CD14-positive monocyte (primary cell): ENCODE measurements around the gene DEFB131A. TPM values are rescaled to one million over a fixed set of nuclear protein-coding genes. Genes with fewer than 3 reads are reported as not detected.
"Not testable (repeated sequence)": the region's sequence is repeated elsewhere in the genome, so short reads cannot be mapped to it uniquely, and the experiment has no call there.

ENCODE experiments used
- DNase-seq, 3 donors: peaks; one replicate each; pipeline ENCODE4 v3.0.0-alpha.2; 2011 to 2022
- H2AFZ ChIP-seq: 2 replicates; pipeline ENCODE4 v1.6.0; 2012; ENCODE audit warnings: mild to moderate bottlenecking, low read depth, low read length, inconsistent platforms; ENCODE audit not compliant: insufficient read depth, poor library complexity, severe bottlenecking
- H3K27ac ChIP-seq, 2 donors: 1 replicate in 1 of 2; 2 replicates in 1 of 2; pipeline ENCODE4 v1.5.1; 2012 to 2013; ENCODE audit warnings: low read length in 2 of 2, control low read depth in 1 of 2, inconsistent platforms in 1 of 2, low read depth in 1 of 2, mild to moderate bottlenecking in 1 of 2
- H3K27me3 ChIP-seq, 2 donors: one replicate each; pipeline versions ENCODE4 v1.6.0 to v1.6.1; 2011 to 2013; ENCODE audit warnings: low read length in 2 of 2; ENCODE audit not compliant: control insufficient read depth in 2 of 2, insufficient read depth in 2 of 2
- H3K36me3 ChIP-seq, 2 donors: replicated peaks in 1 of 2; 1 replicate in 1 of 2; 2 replicates in 1 of 2; pipeline versions ENCODE4 v1.5.1 to v1.6.1; 2012 to 2013; ENCODE audit warnings: low read length in 2 of 2, control low read depth in 1 of 2, inconsistent platforms in 1 of 2, mild to moderate bottlenecking in 1 of 2; ENCODE audit not compliant: insufficient read depth in 2 of 2, control insufficient read depth in 1 of 2
- H3K4me1 ChIP-seq, 2 donors: 1 replicate in 1 of 2; 2 replicates in 1 of 2; pipeline versions ENCODE4 v1.5.1 to v1.6.1; 2012 to 2013; ENCODE audit warnings: low read length in 2 of 2, control low read depth in 1 of 2, inconsistent platforms in 1 of 2, mild to moderate bottlenecking in 1 of 2, moderate library complexity in 1 of 2; ENCODE audit not compliant: insufficient read depth in 2 of 2, control insufficient read depth in 1 of 2
- H3K4me2 ChIP-seq: replicated peaks from 2 replicates; pipeline ENCODE3; 2012; ENCODE audit warnings: low read length, moderate library complexity, mild to moderate bottlenecking; ENCODE audit not compliant: poor library complexity, severe bottlenecking; ENCODE audit errors: extremely low read depth
- H3K4me3 ChIP-seq, 3 experiments: fragments of 200-600 bp in 1 of 3; sonication (generic) in 1 of 3; replicated peaks in 1 of 3; 1 replicate in 2 of 3; 2 replicates in 1 of 3; pipeline ENCODE4 v1.5.1; 2011 to 2013; ENCODE audit warnings: low read length in 3 of 3, mild to moderate bottlenecking in 3 of 3, control low read depth in 2 of 3, low read depth in 2 of 3, inconsistent platforms in 1 of 3, moderate library complexity in 1 of 3
- H3K79me2 ChIP-seq: 2 replicates; pipeline ENCODE4 v1.6.0; 2012; ENCODE audit warnings: mild to moderate bottlenecking, control low read depth, inconsistent platforms, low read length, moderate library complexity; ENCODE audit not compliant: insufficient read depth
- H3K9ac ChIP-seq: 2 replicates; pipeline ENCODE4 v1.6.0; 2017; ENCODE audit warnings: low read length, mild to moderate bottlenecking; ENCODE audit not compliant: insufficient read depth, poor library complexity, severe bottlenecking
- H3K9me3 ChIP-seq, 2 donors: replicated peaks in 1 of 2; 1 replicate in 1 of 2; 2 replicates in 1 of 2; pipeline versions ENCODE4 v1.5.1 to v1.6.1; 2012 to 2013; ENCODE audit warnings: low read length in 2 of 2, control low read depth in 1 of 2; ENCODE audit not compliant: control insufficient read depth in 1 of 2, insufficient read depth in 1 of 2
- H4K20me1 ChIP-seq: 2 replicates; pipeline ENCODE4 v1.6.0; 2012; ENCODE audit warnings: mild to moderate bottlenecking, low read length, control low read depth, moderate library complexity; ENCODE audit not compliant: insufficient read depth
- H3K27ac Mint-ChIP-seq, 7 donors: one replicate each; pipeline ENCODE4 v1.8.0; 2020; ENCODE audit warnings: mild to moderate bottlenecking in 7 of 7, mixed read lengths in 7 of 7, moderate library complexity in 6 of 7, inconsistent platforms in 2 of 7
- H3K27me3 Mint-ChIP-seq, 3 donors: one replicate each; pipeline ENCODE4 v1.8.0; 2021 to 2022; ENCODE audit warnings: low read depth in 3 of 3, mild to moderate bottlenecking in 3 of 3, mixed read lengths in 3 of 3, moderate library complexity in 3 of 3, inconsistent platforms in 1 of 3
- H3K36me3 Mint-ChIP-seq, 2 donors: one replicate each; pipeline ENCODE4 v1.8.0; 2020; ENCODE audit warnings: mixed read lengths in 2 of 2, inconsistent platforms in 1 of 2, mild to moderate bottlenecking in 1 of 2
- H3K4me1 Mint-ChIP-seq: one replicate; pipeline ENCODE4 v1.8.0; 2020; ENCODE audit warnings: mild to moderate bottlenecking, mixed read lengths
- H3K4me3 Mint-ChIP-seq, 2 donors: one replicate each; pipeline ENCODE4 v1.8.0; 2020; ENCODE audit warnings: mild to moderate bottlenecking in 2 of 2, mixed read lengths in 2 of 2, moderate library complexity in 1 of 2
- H3K9me3 Mint-ChIP-seq, 7 donors: one replicate each; pipeline ENCODE4 v1.8.0; 2020 to 2022; ENCODE audit warnings: mixed read lengths in 7 of 7, mild to moderate bottlenecking in 6 of 7, moderate library complexity in 6 of 7, inconsistent platforms in 2 of 7
- WGBS: methylation state at CpG from one replicate; pipeline ENCODE4 v1.1.5; 2013; ENCODE audit warnings: missing lambda C conversion rate; ENCODE audit not compliant: insufficient coverage; 5-methylcytosine and 5-hydroxymethylcytosine counted together
- intact Hi-C, 2 donors: fragments of 100-400 bp; cut with micrococcal nuclease; formaldehyde crosslinking; loops; one replicate each; pipeline versions ENCODE4 v1.15.0 to v1.15.1; 2023
- polyA plus RNA-seq, 3 donors: library from polyadenylated mRNA; depleted of rRNA in 1 of 3; unstranded in 2 of 3; stranded (reverse) in 1 of 3; fragments of 300-500 nt in 2 of 3; fragments of >200 nt in 1 of 3; fragmentation: Illumina TruSeq in 2 of 3; gene quantifications; 1 replicate in 2 of 3; 2 replicates in 1 of 3; pipeline ENCODE4 v1.2.3, GENCODE V29; 2012 to 2021

Gene DEFB131A
- polyA plus RNA-seq, 3 donors, result not detected

GRCh38 chr4:9482871-9483270 lies 38.7 kb downstream of the DEFB131A start:
- intact Hi-C loops, H3K27ac ChIP-seq, H4K20me1 ChIP-seq, H3K27me3 ChIP-seq, H3K9ac ChIP-seq, H3K4me1 Mint-ChIP-seq, H3K9me3 ChIP-seq, H3K4me3 Mint-ChIP-seq, H3K36me3 ChIP-seq, H3K4me2 ChIP-seq, DNase-seq, H3K4me3 ChIP-seq, H2AFZ ChIP-seq, H3K27me3 Mint-ChIP-seq, H3K79me2 ChIP-seq, H3K4me1 ChIP-seq, H3K36me3 Mint-ChIP-seq, H3K27ac Mint-ChIP-seq: not testable (repeated sequence)
- H3K9me3 Mint-ChIP-seq, result peaks cover 2 to 10% (median 5%) of the 10 kb centered on the region in 7 donors
- WGBS, result no CpG with 5 or more reads among the region's 11 CpGs

GRCh38 chr4:9483682-9484081 lies 39.5 kb downstream of the DEFB131A start:
- H3K79me2 ChIP-seq, H3K36me3 Mint-ChIP-seq, DNase-seq, H3K36me3 ChIP-seq, H2AFZ ChIP-seq, H3K9ac ChIP-seq, H3K4me3 Mint-ChIP-seq, H3K4me2 ChIP-seq, H3K4me1 ChIP-seq, H4K20me1 ChIP-seq, intact Hi-C loops, H3K27me3 ChIP-seq, H3K27me3 Mint-ChIP-seq, H3K27ac Mint-ChIP-seq, H3K4me1 Mint-ChIP-seq, H3K4me3 ChIP-seq, H3K9me3 ChIP-seq, H3K27ac ChIP-seq: not testable (repeated sequence)
- WGBS, result 90% methylated on average over 8 of the region's 10 CpGs
- peaks cover 2 to 11% (median 5%) of the 10 kb centered on the region in 7 donors for H3K9me3 Mint-ChIP-seq

GRCh38 chr4:9486880-9487279 lies 42.7 kb downstream of the DEFB131A start:
- H3K4me3 Mint-ChIP-seq, H3K36me3 ChIP-seq, H3K4me1 Mint-ChIP-seq, H3K36me3 Mint-ChIP-seq, H2AFZ ChIP-seq, H3K9me3 Mint-ChIP-seq, H3K79me2 ChIP-seq, DNase-seq, H3K4me2 ChIP-seq, H4K20me1 ChIP-seq, H3K27me3 ChIP-seq, H3K4me3 ChIP-seq, H3K4me1 ChIP-seq, intact Hi-C loops, H3K9ac ChIP-seq, H3K27ac Mint-ChIP-seq, H3K27ac ChIP-seq, H3K9me3 ChIP-seq, H3K27me3 Mint-ChIP-seq: not testable (repeated sequence)
- WGBS, result 100% methylated on average over 2 of the region's 11 CpGs

GRCh38 chr4:9488796-9489195 lies 44.6 kb downstream of the DEFB131A start:
- H3K9ac ChIP-seq, H3K9me3 Mint-ChIP-seq, H3K27ac ChIP-seq, H3K36me3 Mint-ChIP-seq, intact Hi-C loops, H3K27me3 ChIP-seq, H3K4me3 Mint-ChIP-seq, H3K27me3 Mint-ChIP-seq, H3K4me2 ChIP-seq, H3K9me3 ChIP-seq, DNase-seq, H3K4me1 Mint-ChIP-seq, H3K36me3 ChIP-seq, H2AFZ ChIP-seq, H4K20me1 ChIP-seq, H3K79me2 ChIP-seq, H3K4me1 ChIP-seq, H3K4me3 ChIP-seq: not testable (repeated sequence)
- H3K27ac Mint-ChIP-seq, result peak overlapping the region in 1 of 7 donors; percentile 42
- 88% methylated on average over 3 of the region's 15 CpGs for WGBS
